Hindlimb muscle (tissue), 1 donor: ENCODE measurements around the gene SPACDR. TPM values are rescaled to one million over a fixed set of nuclear protein-coding genes. Genes with fewer than 3 reads are reported as not detected.
A peak's percentile ranks its signal among the peaks of the same experiment; 100 is the strongest.

ENCODE experiments used
- DNase-seq: peaks from one replicate; pipeline ENCODE4 v3.0.0-alpha.2; 2013
- polyA plus RNA-seq: library from polyadenylated mRNA; unstranded; fragments of 120-200 nt; gene quantifications from one replicate; pipeline ENCODE4 v1.2.1, GENCODE V29; 2013; ENCODE audit not compliant: insufficient read length

The SPACDR gene
- polyA plus RNA-seq, 1 donor: 2.1 TPM

- no peak for DNase-seq
Measured at GRCh38 chr7:100433592-100434296, 30.3 kb downstream of the SPACDR start.

DNA sequence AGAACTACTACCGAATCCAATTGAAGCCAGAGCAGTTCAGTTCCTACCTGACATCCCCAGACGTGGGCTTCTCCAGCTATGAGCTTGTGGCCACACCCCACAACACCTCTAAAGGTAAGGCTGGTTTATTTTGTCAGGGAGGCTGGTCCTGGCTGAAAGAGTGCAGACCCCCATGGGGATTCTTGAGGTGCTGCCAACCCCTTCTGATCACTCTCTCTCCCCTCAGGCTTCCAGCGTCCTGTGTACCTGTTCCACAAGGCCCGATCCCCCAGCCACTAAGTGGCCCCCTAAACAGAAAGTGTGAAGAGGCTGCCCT, 30.8 kb downstream of the SPACDR start:
- DNase-seq: no peak

- no peak for DNase-seq
Measured at GRCh38 chr7:100432621-100433275, 31.3 kb downstream of the SPACDR start.

- no peak for DNase-seq
Measured at GRCh38 chr7:100432053-100432452, 32.0 kb downstream of the SPACDR start.

DNA sequence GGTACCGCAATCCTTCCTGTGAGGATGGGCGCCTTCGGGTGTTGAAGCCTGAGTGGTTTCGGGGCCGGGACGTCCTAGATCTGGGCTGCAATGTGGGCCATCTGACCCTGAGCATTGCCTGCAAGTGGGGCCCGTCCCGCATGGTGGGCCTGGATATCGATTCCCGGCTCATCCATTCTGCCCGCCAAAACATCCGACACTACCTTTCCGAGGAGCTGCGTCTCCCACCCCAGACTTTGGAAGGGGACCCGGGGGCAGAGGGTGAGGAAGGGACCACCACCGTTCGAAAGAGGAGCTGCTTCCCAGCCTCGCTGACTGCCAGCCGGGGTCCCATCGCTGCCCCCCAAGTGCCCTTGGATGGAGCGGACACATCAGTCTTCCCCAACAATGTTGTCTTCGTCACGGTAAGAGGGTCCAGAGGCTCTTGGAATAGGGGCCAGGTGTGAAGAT, 32.7 kb downstream of the SPACDR start:
- DNase-seq: no peak

DNA sequence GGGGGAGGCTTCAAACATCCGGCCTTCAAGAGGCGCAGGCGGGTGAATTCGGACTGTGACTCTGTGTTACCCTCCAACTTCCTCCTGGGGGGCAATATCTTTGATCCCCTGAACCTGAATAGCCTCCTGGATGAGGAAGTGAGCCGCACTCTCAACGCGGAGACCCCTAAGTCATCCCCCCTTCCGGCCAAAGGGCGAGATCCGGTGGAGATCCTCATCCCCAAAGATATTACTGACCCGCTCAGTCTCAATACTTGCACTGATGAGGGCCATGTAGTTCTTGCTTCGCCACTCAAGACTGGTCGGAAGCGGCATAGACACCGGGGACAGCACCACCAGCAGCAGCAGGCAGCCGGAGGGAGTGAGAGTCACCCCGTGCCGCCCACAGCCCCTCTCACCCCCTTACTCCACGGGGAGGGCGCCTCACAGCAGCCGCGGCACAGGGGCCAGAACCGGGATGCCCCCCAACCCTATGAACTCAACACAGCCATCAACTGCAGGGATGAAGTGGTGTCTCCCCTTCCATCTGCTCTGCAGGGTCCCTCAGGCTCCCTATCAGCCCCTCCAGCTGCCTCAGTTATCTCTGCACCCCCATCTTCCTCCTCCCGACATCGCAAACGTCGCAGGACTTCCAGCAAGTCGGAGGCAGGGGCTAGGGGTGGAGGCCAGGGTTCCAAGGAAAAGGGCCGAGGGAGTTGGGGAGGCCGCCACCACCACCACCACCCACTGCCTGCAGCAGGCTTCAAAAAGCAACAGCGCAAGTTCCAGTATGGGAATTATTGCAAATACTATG, 33.4 kb downstream of the SPACDR start:
- DNase-seq: no peak

GRCh38 chr7:100429637-100430492, 34.2 kb downstream of the SPACDR start, which contains the start of gene MEPCE:
TSS of gene MEPCE (plus strand) at chr7:100429831. CDS start at chr7:100430019, 188 bp downstream.
- peak; percentile 98 for DNase-seq

- peak; percentile 100 for DNase-seq
Measured at GRCh38 chr7:100428967-100429636, 35.0 kb downstream of the SPACDR start.

DNA sequence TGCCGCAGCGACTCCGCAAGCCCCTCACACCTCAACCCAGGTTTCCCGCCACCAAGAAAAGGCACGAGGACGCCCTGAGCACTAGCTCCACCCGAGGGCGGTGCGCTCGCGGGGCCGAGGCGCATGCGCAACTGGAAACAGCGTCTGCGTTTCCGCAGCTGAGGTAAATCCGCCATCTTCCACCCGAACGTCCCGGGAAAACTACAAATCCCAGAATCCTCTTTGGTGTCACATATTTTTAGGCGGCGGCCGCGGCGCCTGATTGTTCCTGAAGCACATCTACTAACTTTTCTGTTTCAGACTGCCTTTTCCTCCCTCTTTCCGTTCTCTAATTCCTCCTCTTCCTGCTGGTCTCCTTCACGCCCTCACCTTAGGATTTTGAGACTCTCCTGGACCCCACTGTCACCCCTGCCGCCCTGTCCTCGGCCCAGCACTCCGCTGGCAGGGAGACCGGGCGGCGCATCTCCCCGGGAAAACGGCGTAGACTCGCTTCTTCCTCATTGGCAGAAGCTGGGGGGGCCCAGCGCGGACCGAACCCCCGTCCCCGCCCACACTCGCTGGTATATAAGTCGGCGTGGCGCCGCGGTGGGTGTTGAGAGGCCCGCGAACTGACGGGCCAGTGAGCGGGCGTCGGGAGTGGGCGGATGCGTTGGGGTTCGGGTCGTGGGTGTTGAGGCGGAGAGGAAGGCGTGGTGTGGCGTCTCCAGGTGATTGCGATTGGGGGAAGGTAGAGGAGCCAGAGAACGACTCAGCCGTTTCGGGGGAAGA, 35.7 kb downstream of the SPACDR start, which contains the start of gene ZCWPW1:
Gene ZCWPW1 (minus strand): TSS at position 505 of the 768 bp plus-strand sequence. CDS start 8,054 bp downstream, outside the sequence.
- peak; percentile 98 for DNase-seq

DNA sequence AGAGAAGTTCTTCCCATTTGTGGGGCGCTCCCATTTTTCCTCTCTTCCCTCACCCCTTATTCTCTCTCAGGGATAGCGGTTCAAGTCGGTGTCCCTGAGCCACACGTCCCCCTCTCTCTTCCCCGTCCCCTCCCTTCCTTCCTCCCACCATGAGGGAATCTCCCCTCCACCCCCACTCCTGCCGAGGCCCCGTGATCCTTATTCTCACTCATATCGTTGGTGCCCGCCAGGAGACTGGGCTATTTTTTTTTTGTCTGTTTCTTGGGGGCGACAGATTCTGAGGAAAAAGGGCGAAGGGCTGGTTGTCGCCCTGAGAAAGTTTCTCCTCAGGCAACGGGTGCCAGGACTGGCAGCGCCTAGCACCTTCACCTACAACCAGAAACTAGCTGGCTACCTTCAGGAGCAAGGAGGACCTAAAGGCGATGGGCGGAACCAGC, 36.3 kb downstream of the SPACDR start:
- no peak for DNase-seq

DNA sequence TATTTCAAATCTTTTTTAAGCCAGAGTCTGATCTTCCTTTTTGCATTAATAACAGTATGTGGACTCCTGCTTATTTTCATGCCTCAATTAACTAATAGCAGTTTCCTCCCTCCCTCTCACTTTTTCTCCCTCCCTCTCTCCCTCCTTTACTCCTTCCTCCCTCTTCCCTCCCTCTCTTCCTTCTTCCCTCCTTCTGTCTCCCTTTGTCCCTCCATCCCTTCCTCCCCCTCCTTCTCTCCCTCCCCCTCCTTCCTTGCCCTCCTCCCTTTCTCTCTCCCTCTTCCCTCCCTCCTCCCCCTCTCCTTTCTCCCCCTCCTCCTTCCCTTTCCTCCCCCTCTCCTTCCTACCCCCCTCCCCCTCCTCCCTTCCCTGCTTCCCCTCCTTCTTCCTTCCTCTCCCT, 37.5 kb downstream of the SPACDR start:
- no peak for DNase-seq

DNA sequence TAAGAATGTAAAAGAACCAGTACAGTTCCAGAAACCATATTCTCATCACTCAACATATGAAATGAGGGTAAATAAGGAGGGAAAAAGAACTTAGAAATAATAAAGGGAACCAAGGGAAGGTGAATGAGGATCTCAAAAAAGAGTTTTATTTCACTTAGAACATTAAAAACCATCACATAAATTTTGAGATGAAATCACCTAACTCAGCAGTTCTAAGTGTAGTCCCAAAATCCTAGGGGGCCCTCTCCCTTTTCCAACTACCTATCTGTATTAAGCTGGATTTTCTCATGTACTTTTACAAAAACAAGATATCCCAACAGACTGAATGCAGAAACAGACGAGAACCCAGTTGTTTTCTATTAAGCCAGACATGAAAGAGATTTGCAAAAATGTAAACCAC, 38.7 kb downstream of the SPACDR start:
- DNase-seq: no peak

DNA sequence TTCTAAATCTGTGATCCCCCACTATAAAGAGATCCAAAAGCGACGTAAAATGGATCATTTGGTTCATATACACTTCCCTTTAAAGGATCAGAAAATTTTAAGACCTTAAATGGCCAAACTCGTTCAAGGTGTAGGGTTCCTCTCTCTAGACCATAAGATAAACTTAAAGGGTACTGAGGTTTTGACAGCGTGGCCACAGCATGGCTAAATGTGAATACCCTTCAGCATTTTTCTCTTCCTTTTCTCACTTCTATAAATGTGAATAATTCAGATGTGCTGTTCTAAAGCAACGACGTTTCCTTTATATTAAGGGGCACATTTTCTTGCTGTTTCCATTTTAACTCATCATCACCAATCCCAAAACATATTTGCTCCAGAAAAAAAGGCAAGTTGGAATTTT, 40.7 kb downstream of the SPACDR start:
- DNase-seq: no peak

- no peak for DNase-seq
Measured at GRCh38 chr7:100419660-100420226, 44.3 kb downstream of the SPACDR start.

- no peak for DNase-seq
Measured at GRCh38 chr7:100418930-100419659, 45.0 kb downstream of the SPACDR start.

DNA sequence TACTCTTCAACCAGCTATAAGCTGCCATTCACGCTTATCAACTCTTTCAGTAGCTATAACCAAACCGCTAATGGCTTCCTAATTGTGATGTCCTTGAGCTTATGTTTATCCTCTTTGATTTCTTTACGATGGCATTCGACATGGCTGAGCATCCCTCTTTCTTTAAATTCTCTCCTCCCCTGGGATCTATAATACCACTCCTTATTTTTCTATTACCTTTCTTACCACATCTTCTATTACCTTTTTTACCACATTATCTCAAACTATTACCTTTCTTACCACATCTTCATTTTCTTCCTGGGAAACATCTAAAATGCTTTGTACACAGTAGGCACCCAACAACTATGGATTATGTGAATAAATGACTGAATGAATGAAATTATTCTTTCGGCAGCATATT, 48.6 kb downstream of the SPACDR start:
- DNase-seq: no peak

GRCh38 chr7:100413889-100414288, 50.2 kb downstream of the SPACDR start:
- no peak for DNase-seq

DNA sequence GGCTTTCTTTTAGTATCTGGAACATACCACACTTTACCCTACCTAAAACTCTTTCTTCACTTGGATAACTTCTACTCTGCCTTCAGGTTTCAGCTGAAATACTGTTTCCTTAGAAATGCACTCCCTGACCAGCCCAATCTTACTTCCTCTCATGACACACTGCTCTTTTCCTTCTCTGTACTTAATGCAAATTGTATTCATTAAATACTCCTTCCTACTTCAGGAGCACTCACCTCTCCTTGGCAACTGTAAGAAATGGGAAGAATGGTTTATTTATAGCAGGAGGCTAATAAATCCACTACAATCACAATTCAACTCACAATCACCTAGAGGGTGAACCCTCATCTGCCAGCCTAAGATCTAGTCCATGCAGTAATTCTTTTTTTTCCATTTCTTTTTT, 50.7 kb downstream of the SPACDR start:
- DNase-seq: no peak

GRCh38 chr7:100411101-100411500, 53.0 kb downstream of the SPACDR start:
- no peak for DNase-seq
